Small intestine (tissue), 7 donors: ENCODE data around the gene TGFBR3L. TPM values are rescaled to one million over a fixed set of nuclear protein-coding genes. Genes with fewer than 3 reads are reported as not detected.

Experiments
- DNase-seq, 2 donors: peaks; one replicate each; pipeline versions ENCODE4 v3.0.0 to v3.0.0-alpha.2; 2013
- FAIRE-seq: peaks from 2 replicates; lab custom pipeline; 2012; peaks lifted over from hg19 to GRCh38; lab: Jason Lieb, UNC
- H3K27ac ChIP-seq, 3 donors: one replicate each; pipeline ENCODE4 v1.5.1; 2013; ENCODE audit warnings: low read length in 2 of 3, mild to moderate bottlenecking in 2 of 3, control low read depth in 1 of 3, inconsistent platforms in 1 of 3, low read depth in 1 of 3, moderate library complexity in 1 of 3
- H3K27me3 ChIP-seq, 3 donors: one replicate each; pipeline ENCODE4 v1.6.1; 2013; ENCODE audit warnings: low read length in 3 of 3, inconsistent platforms in 1 of 3; ENCODE audit not compliant: control insufficient read depth in 3 of 3, insufficient read depth in 3 of 3
- H3K36me3 ChIP-seq, 3 donors: one replicate each; pipeline ENCODE4 v1.6.1; 2013; ENCODE audit warnings: low read length in 3 of 3, inconsistent platforms in 1 of 3, low read depth in 1 of 3, mild to moderate bottlenecking in 1 of 3, moderate library complexity in 1 of 3; ENCODE audit not compliant: control insufficient read depth in 3 of 3, insufficient read depth in 2 of 3
- H3K4me1 ChIP-seq, 3 donors: one replicate each; pipeline ENCODE4 v1.6.1; 2013; ENCODE audit warnings: low read length in 2 of 3, inconsistent platforms in 1 of 3, low read depth in 1 of 3, mild to moderate bottlenecking in 1 of 3, moderate library complexity in 1 of 3; ENCODE audit not compliant: control insufficient read depth in 3 of 3, insufficient read depth in 2 of 3
- H3K4me3 ChIP-seq, 3 donors: one replicate each; pipeline ENCODE4 v1.5.1; 2013; ENCODE audit warnings: low read length in 3 of 3, control low read depth in 1 of 3, inconsistent platforms in 1 of 3, low read depth in 1 of 3, mild to moderate bottlenecking in 1 of 3, moderate library complexity in 1 of 3
- H3K9me3 ChIP-seq, 2 donors: one replicate each; pipeline ENCODE4 v1.6.1; 2013; ENCODE audit warnings: low read depth in 1 of 2, low read length in 1 of 2; ENCODE audit not compliant: control insufficient read depth in 2 of 2, insufficient read depth in 1 of 2
- WGBS, 3 donors: extraction: QIAGEN DNeasy Blood & Tissue Kit; methylation state at CpG; one replicate each; pipeline ENCODE4 v1.1.7; 2013; 5-methylcytosine and 5-hydroxymethylcytosine counted together
- polyA plus RNA-seq, 4 donors: library from polyadenylated mRNA; stranded (reverse) in 3 of 4; unstranded in 1 of 4; fragments of 200-250 nt in 3 of 4; fragments of 120-200 nt in 1 of 4; gene quantifications; one replicate each; pipeline versions ENCODE4 v1.2.1 to v1.2.3, GENCODE V29; 2013
- donor health status: healthy with polysubstance abuse.
- donor health status: control.
- donor health status: control.
- donor health status: Bipolar disorder and iron deficiency.
- donor health status: healthy.

Gene TGFBR3L
- polyA plus RNA-seq, 4 donors = 0.21 to 1.4 TPM; not detected in 2

DNA sequence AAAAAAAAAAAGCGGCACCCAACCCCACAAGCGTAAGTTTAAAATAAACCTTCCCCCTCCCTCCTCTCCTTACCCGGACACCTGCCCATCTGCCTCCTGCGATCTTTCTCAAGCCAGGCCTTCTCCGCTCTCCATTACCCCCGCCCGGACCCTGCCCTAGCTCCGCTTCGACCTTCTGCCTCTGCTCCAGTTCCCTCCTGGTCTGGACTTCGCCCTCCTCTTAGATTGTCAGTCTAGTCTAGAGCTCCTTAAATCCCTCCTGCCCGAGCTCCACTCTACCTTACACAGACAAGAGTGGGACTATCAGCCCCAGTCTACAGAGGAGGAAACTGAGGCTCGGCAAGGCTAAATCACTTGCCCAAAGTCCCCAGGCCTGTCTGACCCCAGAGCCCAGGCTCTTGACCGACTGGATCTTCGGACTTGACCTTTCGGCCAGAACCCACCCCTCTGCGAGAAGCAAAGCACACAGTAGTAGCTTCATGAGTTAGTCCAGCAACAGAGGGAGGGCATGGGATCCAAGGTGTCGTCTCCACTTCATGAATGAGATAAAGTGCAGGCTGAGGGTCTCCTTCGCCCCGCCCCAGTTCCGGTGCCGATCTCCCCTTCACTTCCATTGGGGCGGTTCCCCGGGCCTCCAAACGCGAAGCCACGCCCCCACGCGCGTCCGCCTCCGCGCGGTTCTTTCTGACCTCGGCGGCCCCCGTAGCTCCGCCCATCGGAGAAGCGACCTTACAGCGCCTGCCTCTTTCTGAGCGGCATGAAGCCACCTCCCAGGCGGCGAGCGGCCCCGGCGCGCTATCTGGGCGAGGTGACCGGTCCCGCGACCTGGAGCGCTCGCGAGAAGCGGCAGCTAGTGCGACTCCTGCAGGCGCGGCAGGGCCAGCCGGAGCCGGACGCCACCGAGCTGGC, 5.2 kb downstream of the TGFBR3L start, which contains the start of gene SNAPC2:
TSS of gene SNAPC2 (plus strand) at position 729 of the 909 bp plus-strand sequence. CDS start at position 758, 29 bp downstream.
- peak; percentile 93 to 99 for DNase-seq
- Histone ChIP-seq H3K36me3 (peaks cover 4 to 26% (median 8%) of the 10 kb centered on the region in 3 donors), H3K27me3 (peaks cover 0 to 44% (median 20%) of the 10 kb centered on the region in 3 donors), H3K4me1 (peaks cover 2 to 50% (median 8%) of the 10 kb centered on the region in 3 donors), H3K9me3 (no peaks in the 10 kb centered on the region), H3K27ac (peak within 1 kb of the TSS; percentile 78 to 96 (median 93)), H3K4me3 (peak within 1 kb of the TSS; percentile 51 to 77 (median 67))
- no peak for FAIRE-seq
- WGBS, 3 donors = 2 to 6% (median 5%) methylated on average over 52 to 62 of the region's 62 CpGs

DNA sequence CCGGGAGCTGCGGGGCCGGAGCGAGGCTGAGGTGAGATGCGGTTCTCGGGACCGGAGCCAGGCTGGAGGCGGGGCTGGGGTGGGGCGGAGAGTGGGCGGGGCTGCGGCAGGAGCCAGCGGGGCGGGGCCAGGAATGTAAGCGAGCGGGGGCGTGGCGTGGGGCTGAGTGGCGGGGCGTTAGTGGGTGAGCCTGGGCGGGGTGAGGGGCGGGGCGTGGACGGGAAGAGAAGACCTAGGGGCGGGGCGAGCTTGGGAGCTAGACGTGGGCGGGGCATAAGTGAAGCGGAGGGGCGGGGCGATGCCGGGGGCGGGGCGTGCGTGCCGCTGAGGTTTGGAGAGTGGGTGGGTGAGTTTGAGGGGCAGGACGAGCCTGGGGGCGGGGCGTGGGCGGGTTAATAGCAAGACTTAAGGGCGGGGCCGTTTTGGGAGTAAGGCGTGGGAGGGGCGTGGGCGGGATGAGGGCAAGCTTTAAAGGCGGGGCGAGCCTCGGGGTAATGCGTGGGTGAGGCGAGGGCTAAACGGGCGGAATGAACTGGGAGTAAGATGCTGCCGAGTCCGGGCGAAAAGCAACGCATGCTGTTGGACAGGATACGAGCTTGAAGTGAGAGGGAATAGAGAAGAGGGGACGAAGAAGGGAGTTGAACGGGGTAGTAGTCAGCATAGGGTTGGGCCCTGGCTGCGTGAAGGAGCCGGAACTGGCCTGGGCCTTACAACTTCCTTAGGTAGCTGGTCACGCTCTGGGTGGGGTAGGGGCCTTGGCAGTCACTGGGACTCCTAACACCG, 6.1 kb downstream of the TGFBR3L start:
- peaks cover 2 to 46% (median 8%) of the 10 kb centered on the region in 3 donors for H3K4me1 ChIP-seq
- H3K9me3 ChIP-seq = no peaks in the 10 kb centered on the region
- peaks cover 0 to 36% (median 16%) of the 10 kb centered on the region in 3 donors for H3K27me3 ChIP-seq
- FAIRE-seq (no peak), DNase-seq (peak; percentile 96 to 98)
- H3K27ac ChIP-seq = peak overlapping the region; percentile 78 to 96 (median 93)
- peaks cover 4 to 26% (median 8%) of the 10 kb centered on the region in 3 donors for H3K36me3 ChIP-seq
- 0 to 2% (median 1%) methylated on average over 32 to 62 of the region's 62 CpGs for WGBS, 3 donors
- H3K4me3 ChIP-seq = peak overlapping the region; percentile 51 to 77 (median 67)

DNA sequence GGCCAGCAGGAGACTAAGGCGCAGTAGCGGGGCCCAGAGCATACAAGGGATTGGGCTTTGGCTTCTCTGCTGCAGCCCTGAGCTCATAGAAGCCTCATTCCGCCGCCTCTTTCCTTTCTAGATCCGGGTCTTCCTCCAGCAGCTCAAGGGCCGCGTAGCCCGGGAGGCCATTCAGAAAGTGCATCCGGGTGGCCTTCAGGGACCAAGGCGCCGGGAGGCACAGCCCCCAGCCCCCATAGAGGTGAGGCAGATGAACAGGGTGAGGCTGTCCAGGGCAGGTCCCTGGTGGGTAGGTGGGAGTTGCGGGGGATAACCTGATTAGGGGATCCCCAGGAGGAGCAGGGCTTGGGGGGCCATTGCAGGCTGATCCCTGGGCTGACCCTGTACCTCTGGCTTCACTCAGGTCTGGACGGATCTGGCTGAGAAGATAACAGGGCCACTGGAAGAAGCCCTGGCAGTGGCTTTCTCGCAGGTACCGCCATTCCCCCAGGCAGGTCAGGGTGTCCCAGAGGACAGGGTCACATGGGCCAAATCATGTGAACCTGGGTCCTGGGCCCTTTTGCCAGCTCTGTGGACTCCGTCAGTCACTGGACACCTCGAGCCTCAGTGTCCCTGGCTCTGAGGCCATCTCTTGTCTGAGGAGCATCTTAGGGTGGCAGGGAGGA, 6.8 kb downstream of the TGFBR3L start:
- no peaks in the 10 kb centered on the region for H3K9me3 ChIP-seq
- H3K36me3 ChIP-seq = peaks cover 4 to 26% (median 8%) of the 10 kb centered on the region in 3 donors
- DNase-seq = no peak
- 58 to 63% (median 59%) methylated on average over 16 to 17 of the region's 17 CpGs for WGBS, 3 donors
- H3K27ac ChIP-seq = peak overlapping the region; percentile 59 to 80 (median 68)
- FAIRE-seq = no peak
- peaks cover 0 to 28% (median 13%) of the 10 kb centered on the region in 3 donors for H3K27me3 ChIP-seq
- H3K4me3 ChIP-seq = peak overlapping the region; percentile 13 to 53 (median 47)
- peaks cover 2 to 45% (median 8%) of the 10 kb centered on the region in 3 donors for H3K4me1 ChIP-seq

DNA sequence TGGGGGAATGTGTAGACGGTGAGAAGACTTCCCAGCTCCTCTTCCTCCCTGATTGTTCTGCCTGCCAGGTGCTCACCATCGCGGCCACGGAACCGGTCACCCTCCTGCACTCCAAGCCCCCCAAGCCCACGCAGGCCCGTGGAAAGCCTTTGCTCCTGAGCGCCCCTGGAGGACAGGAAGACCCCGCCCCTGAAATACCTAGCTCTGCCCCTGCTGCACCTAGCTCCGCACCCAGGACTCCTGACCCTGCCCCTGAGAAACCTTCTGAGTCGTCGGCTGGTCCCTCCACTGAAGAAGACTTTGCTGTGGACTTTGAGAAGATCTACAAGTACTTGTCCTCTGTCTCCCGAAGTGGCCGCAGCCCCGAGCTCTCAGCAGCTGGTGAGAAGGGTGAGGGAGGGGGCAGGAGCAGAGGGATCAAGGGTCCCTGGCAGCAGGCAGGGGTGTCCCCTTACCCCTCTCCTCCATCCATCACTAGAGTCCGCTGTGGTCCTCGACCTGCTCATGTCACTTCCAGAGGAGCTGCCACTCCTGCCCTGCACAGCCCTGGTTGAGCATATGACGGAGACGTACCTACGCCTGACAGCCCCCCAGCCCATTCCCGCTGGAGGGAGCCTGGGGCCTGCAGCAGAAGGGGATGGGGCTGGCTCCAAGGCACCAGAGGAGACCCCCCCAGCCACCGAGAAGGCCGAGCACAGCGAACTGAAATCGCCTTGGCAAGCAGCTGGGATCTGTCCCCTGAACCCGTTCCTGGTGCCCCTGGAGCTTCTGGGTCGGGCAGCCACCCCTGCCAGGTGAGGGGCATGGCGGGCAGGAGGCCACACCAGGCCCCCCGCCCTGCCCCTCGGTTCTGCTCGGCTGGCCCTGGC, 7.6 kb downstream of the TGFBR3L start:
- peaks cover under 1 to 45% (median 7%) of the 10 kb centered on the region in 3 donors for H3K4me1 ChIP-seq
- no peak for DNase-seq
- H3K36me3 ChIP-seq = peaks cover 4 to 34% (median 8%) of the 10 kb centered on the region in 3 donors
- H3K4me3 ChIP-seq = no peak overlapping the region
- 91 to 94% (median 93%) methylated on average over 29 to 31 of the region's 31 CpGs for WGBS, 3 donors
- peaks cover 0 to 24% (median 10%) of the 10 kb centered on the region in 3 donors for H3K27me3 ChIP-seq
- no peak for FAIRE-seq
- H3K27ac ChIP-seq = no peak overlapping the region
- no peaks in the 10 kb centered on the region for H3K9me3 ChIP-seq

DNA sequence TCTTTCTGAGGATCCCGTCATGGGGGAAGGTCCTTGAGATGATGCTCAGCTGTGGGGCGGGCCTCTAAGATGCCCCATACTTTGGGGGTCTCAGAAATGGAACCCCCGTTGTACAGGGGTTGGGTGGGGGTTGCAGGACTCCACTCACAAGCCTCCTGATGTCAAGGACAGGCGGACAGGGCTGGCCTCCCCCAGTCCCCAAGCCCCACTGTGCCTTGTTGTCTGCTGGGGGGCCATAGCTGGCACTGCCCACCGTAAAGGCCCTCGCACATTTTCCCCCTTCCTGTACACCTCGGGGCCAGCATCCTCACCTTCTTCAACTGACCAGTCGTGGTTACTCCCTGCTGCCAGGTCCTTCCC, 8.2 kb downstream of the TGFBR3L start:
- no peak for DNase-seq
- FAIRE-seq = no peak
- Histone ChIP-seq H3K27ac (no peak overlapping the region), H3K36me3 (peaks cover 4 to 40% (median 8%) of the 10 kb centered on the region in 3 donors), H3K4me1 (peaks cover 0 to 43% (median 5%) of the 10 kb centered on the region in 3 donors), H3K4me3 (no peak overlapping the region), H3K27me3 (peaks cover 0 to 19% (median 7%) of the 10 kb centered on the region in 3 donors), H3K9me3 (no peaks in the 10 kb centered on the region)
- 80 to 92% (median 91%) methylated on average over 8 of the region's 8 CpGs for WGBS, 3 donors

DNA sequence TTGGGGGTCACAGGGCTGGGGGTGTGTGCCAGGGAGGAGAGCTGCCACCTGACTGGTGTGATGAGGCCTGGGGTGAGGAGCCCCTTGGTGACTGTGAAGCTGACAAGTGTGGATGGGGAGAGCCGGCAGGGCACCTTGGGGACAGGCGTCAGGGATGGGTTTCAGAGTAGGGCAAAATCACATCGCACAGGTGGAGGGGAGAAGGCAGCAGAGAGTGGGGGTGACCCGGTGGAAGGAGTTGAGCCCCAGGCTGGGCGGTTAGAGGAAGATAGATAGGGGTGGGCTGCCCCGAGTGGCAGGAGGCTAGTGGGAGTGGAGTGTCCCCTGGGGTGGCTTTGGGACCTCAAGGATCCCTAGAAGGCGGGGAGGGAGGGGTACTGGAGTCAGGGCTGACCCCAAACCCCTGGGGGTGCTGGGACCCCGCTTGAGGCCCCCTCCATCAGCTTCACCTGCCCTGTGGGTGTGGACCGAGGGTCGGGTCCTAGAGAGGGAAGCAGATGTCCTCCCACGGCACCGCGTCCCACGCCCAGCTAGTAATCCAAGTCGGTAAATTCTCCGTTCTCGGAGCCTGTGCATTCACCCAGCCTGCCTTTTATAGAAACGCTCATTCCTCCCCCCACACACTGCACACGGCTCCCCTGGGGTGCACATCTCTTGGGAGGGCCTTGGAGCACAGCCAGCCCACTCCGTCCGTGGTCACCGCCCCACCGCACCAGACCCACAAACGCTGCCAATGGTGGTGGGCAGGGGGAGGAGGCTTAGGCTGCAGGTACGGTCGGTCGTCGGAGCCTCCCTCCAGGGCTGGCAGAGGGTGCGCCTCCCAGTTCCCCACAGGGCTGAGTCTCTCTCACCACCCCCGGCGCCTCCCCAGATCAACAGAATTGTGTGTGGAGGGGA, 8.9 kb downstream of the TGFBR3L start:
- Histone ChIP-seq H3K36me3 (peaks cover 4 to 47% (median 8%) of the 10 kb centered on the region in 3 donors), H3K4me1 (peaks cover 0 to 37% (median 5%) of the 10 kb centered on the region in 3 donors), H3K27ac (no peak overlapping the region), H3K9me3 (no peaks in the 10 kb centered on the region), H3K27me3 (peaks cover 0 to 12% (median 4%) of the 10 kb centered on the region in 3 donors), H3K4me3 (no peak overlapping the region)
- 77 to 81% (median 81%) methylated on average over 25 to 31 of the region's 31 CpGs for WGBS, 3 donors
- DNase-seq (no peak), FAIRE-seq (no peak)
